ENCODE data around the gene SASH1. TPM values are rescaled to one million over a fixed set of nuclear protein-coding genes. Genes with fewer than 3 reads are reported as not detected.

SASH1 gene
- total and polyA plus RNA-seq, 2 of the 8 experiments (the other 6 are each of a cell fraction or from before 2014, with no cell fraction given): 6.0 to 20.2 TPM

DNA sequence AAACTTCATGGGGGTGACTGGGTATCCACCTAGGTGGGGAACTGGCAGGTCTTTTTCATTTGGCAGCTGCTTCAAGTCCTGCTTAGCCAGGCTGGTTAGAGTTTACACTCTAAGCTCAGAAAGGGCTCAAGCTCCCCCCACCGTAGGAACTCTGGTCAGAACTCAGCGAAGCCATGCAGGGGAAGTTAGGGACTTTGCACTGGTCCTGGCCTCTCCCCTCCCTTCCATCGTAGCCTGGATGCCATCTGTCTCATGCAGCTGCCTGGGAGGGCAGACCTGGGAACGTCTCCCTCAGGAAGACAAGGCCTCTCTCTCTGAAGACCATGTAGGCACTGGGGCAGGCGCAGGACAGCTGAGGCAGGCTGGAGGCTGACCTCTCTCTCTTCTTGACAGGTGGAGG lies 220.4 kb downstream of the SASH1 start:
- Histone ChIP-seq H3K9ac (replicated peaks in 1 of 4; ENCODE audit: extremely low read depth in 1 of 4, low read depth in 3 of 4, low read length in 3 of 4) (no peak overlapping the region), H2BK120ac (replicated peaks; ENCODE audit: low read depth, low read length) (no peak overlapping the region), H4K5ac (ENCODE audit: insufficient read length, low read depth, low read length) (no peak overlapping the region), H2AFZ (ENCODE audit: low read length) (no peak overlapping the region), H3K56ac (replicated peaks; ENCODE audit: insufficient read length, low read depth, low read length) (no peak overlapping the region), H3K79me2 (ENCODE audit: control insufficient read depth in 1 of 2, insufficient read depth in 2 of 2, low read length in 2 of 2) (no peaks in the 10 kb centered on the region), H3K36me3 (ENCODE audit: control insufficient read depth in 2 of 4, insufficient read depth in 4 of 4, low read length in 3 of 4) (no peaks in the 10 kb centered on the region), H3K4me1 (replicated peaks in 1 of 4; ENCODE audit: control insufficient read depth in 3 of 4, insufficient read depth in 4 of 4, low read length in 3 of 4) (no peaks in the 10 kb centered on the region), H3K27me3 (replicated peaks in 1 of 4; ENCODE audit: control insufficient read depth in 3 of 4, extremely low read depth in 1 of 4, insufficient read depth in 3 of 4, low read length in 3 of 4) (peaks cover 0 to 10% (median 6%) of the 10 kb centered on the region in 4 experiments; a peak in 5 of 7 replicates), H3K23ac (ENCODE audit: insufficient read length) (no peak overlapping the region), H3K9me3 (ENCODE audit: insufficient read depth in 2 of 2, low read depth in 1 of 2, low read length in 1 of 2) (peaks cover 0 to 6% of the 10 kb centered on the region in 2 experiments; a peak in 2 of 4 replicates), H4K20me1 (replicated peaks in 1 of 2; ENCODE audit: control insufficient read depth in 1 of 2, insufficient read depth in 2 of 2, low read length in 2 of 2) (no peaks in the 10 kb centered on the region), H4K8ac (ENCODE audit: extremely low read depth, insufficient read depth, low read length) (0 out of 2 replicates have a peak overlapping the region, but pooled peaks have one; percentile 1), H3K27ac (ENCODE audit: low read depth, low read length) (no peak overlapping the region), H3K4me2 (ENCODE audit: insufficient read depth in 1 of 2, low read depth in 2 of 2, low read length in 2 of 2) (no peak overlapping the region), H2AK5ac (ENCODE audit: low read depth, low read length) (no peak overlapping the region), H3K79me1 (ENCODE audit: low read depth, low read length) (no peaks in the 10 kb centered on the region), H2BK12ac (ENCODE audit: low read depth, low read length) (no peak overlapping the region; the same call in 1 of the 2 replicates), H3K23me2 (ENCODE audit: low read depth, low read length) (no peaks in the 10 kb centered on the region; the same call in none of the 2 replicates), H2BK20ac (ENCODE audit: low read length) (no peak overlapping the region), H2BK15ac (ENCODE audit: low read length) (no peak overlapping the region), H3K4ac (replicated peaks; ENCODE audit: insufficient read length, low read depth, low read length) (no peak overlapping the region), H3K14ac (ENCODE audit: insufficient read length) (no peak overlapping the region), H3K18ac (ENCODE audit: extremely low read depth, low read length) (no peak overlapping the region), H2BK5ac (ENCODE audit: low read depth, low read length) (no peak overlapping the region), H3K4me3 (ENCODE audit: extremely low read depth in 1 of 4, insufficient read depth in 2 of 4, low read depth in 3 of 4, low read length in 4 of 4) (no peak overlapping the region), H4K91ac (replicated peaks; ENCODE audit: insufficient read length, low read length) (no peak overlapping the region)
- FAIRE-seq (no peak), DNase-seq (ENCODE audit: low read depth in 1 of 2, low spot score in 2 of 2) (no peak)
- 91% methylated on average over 5 of the region's 5 CpGs; no CpG with 5 or more reads in 1 of the 2 experiments for WGBS, 2 experiments (ENCODE audit: extremely low coverage in 1 of 2, insufficient coverage in 1 of 2, insufficient read length in 1 of 2, insufficient replicate concordance in 2 of 2, low coverage in 1 of 2, low lambda C conversion rate in 2 of 2, missing lambda C conversion rate in 1 of 2)
- ChIA-PET CTCF (ENCODE audit: partially characterized antibody) (interaction anchor here (1.1 to 2.5 kb wide), 3 partner anchors 9 to 23 kb away, joined by 3 to 10 read pairs (median 5); no protein-coding TSS in a partner anchor), POLR2A (ENCODE audit: partially characterized antibody) (no interaction called here)
- TF ChIP-seq POU5F1 (IDR thresholded peaks at IDR 0.05; ENCODE audit: low read depth, low read length): no peak
- no peak for TF ChIP-seq EP300 (IDR thresholded peaks at IDR 0.05; ENCODE audit: borderline replicate concordance in 1 of 2, low read depth in 2 of 2, low read length in 2 of 2)
- no peak for TF ChIP-seq RAD21 (IDR thresholded peaks at IDR 0.05 in 1 of 2, conservative IDR thresholded peaks at IDR 0.05 in 1 of 2; ENCODE audit: low read depth in 2 of 2, low read length in 2 of 2)
- no peak for TF ChIP-seq SP1 (IDR thresholded peaks at IDR 0.05; ENCODE audit: low read depth, low read length)
- TF ChIP-seq SP4 (IDR thresholded peaks at IDR 0.05; ENCODE audit: low read length): no peak
- no peak for TF ChIP-seq SAP30 (IDR thresholded peaks at IDR 0.05; ENCODE audit: insufficient read depth, insufficient replicate concordance, low read length)
- no peak for TF ChIP-seq NANOG (IDR thresholded peaks at IDR 0.05; ENCODE audit: insufficient read depth, low read depth, low read length, poor library complexity, severe bottlenecking)
- TF ChIP-seq TAF7 (optimal IDR thresholded peaks at IDR 0.05; ENCODE audit: borderline replicate concordance, low read depth, low read length): no peak
- TF ChIP-seq GTF2F1 (IDR thresholded peaks at IDR 0.05; ENCODE audit: borderline replicate concordance, low read depth, low read length): no peak
- TF ChIP-seq RBBP5 (IDR thresholded peaks at IDR 0.05; ENCODE audit: borderline replicate concordance, low read depth, low read length): no peak

Data from H1 (cell line).